Transverse colon (tissue), 4 donors: ENCODE data around the gene IFITM5. TPM values are rescaled to one million over a fixed set of nuclear protein-coding genes. Genes with fewer than 3 reads are reported as not detected.
A peak's percentile ranks its signal among the peaks of the same experiment; 100 is the strongest.

ENCODE experiments used
- DNase-seq: peaks from one replicate; pipeline ENCODE4 v3.0.0-alpha.2; 2019
- H3K27ac ChIP-seq, 4 donors: fragments of 200-600 bp; sonication (generic); 2 replicates each; pipeline ENCODE4 v1.5.1; 2016 to 2018; ENCODE audit warnings: inconsistent platforms in 4 of 4
- H3K27me3 ChIP-seq: fragments of 200-600 bp; sonication (generic); 2 replicates; pipeline ENCODE4 v1.5.1; 2017; ENCODE audit warnings: inconsistent platforms
- H3K36me3 ChIP-seq, 4 donors: fragments of 200-600 bp; sonication (generic); 2 replicates each; pipeline ENCODE4 v1.5.1; 2017 to 2019; ENCODE audit warnings: inconsistent platforms in 4 of 4
- H3K4me1 ChIP-seq, 4 donors: fragments of 200-600 bp; sonication (generic); 2 replicates each; pipeline ENCODE4 v1.5.1; 2017 to 2020; ENCODE audit warnings: inconsistent platforms in 4 of 4
- H3K4me3 ChIP-seq, 4 donors: fragments of 200-600 bp; sonication (generic); 1 replicate in 1 of 4; 2 replicates in 3 of 4; pipeline versions ENCODE4 v1.5.1 to v1.6.1; 2017 to 2019; ENCODE audit warnings: inconsistent platforms in 4 of 4
- H3K9me3 ChIP-seq, 2 donors: fragments of 200-600 bp; sonication (generic); 2 replicates each; pipeline ENCODE4 v1.5.1; 2017 to 2019; ENCODE audit warnings: inconsistent platforms in 2 of 2
- CTCF ChIP-seq, 5 experiments: fragments of 200-600 bp in 3 of 5; fragments of 450-650 bp in 2 of 5; sonication (generic) in 3 of 5; IDR thresholded peaks; 1 replicate in 2 of 5; 2 replicates in 3 of 5; pipeline ENCODE4 v1.5.1; 2016 to 2017; ENCODE audit warnings: antibody characterized with exemption in 5 of 5, inconsistent platforms in 3 of 5, mild to moderate bottlenecking in 2 of 5, moderate library complexity in 1 of 5
- EP300 ChIP-seq: sonication (generic); formaldehyde crosslinking; IDR thresholded peaks from one replicate; pipeline ENCODE4 v1.6.1; 2017; ENCODE audit warnings: antibody characterized with exemption, low read depth
- POLR2A ChIP-seq: fragments of 450-650 bp; IDR thresholded peaks from one replicate; pipeline ENCODE4 v1.6.1; 2016; ENCODE audit warnings: antibody characterized with exemption, mild to moderate bottlenecking, moderate library complexity
- POLR2AphosphoS5 ChIP-seq, 3 donors: sonication (generic); formaldehyde crosslinking; IDR thresholded peaks; one replicate each; pipeline ENCODE4 v1.6.1; 2016; ENCODE audit warnings: antibody characterized with exemption in 3 of 3
- WGBS, 2 donors: methylation state at CpG; one replicate each; pipeline ENCODE4 v1.1.5; 2018; ENCODE audit warnings: low coverage in 1 of 2; 5-methylcytosine and 5-hydroxymethylcytosine counted together
- in situ Hi-C, 4 donors: fragments of 200-750 bp; cut with MboI; loops; one replicate each; pipeline versions ENCODE4 v1.15.0 to v1.15.1; 2017; ENCODE audit warnings: low sequenced_read_pairs in 3 of 4, low pct_ligation_motif_present in 1 of 4, low pct_unique_long_range_greater_than_20kb in 1 of 4
- intact Hi-C: fragments of 100-400 bp; cut with DNase I; formaldehyde crosslinking; loops from one replicate; pipeline ENCODE4 v1.15.1; 2023; ENCODE audit warnings: low total_unique reads
- total RNA-seq, 4 donors: library from RNA; depleted of rRNA; stranded (reverse); fragments of >200 nt; gene quantifications; one replicate each; pipeline ENCODE4 v1.1.0, GENCODE V29; 2016

The IFITM5 gene
- total RNA-seq, 4 donors from 2014 or later, result not detected

GRCh38 chr11:304061-304506 lies 4.8 kb upstream of the IFITM5 start:
- TF ChIP-seq EP300 (no peak), CTCF (IDR thresholded peaks at IDR 0.05) (no peak), POLR2AphosphoS5 (IDR thresholded peaks at IDR 0.05) (no peak), POLR2A (no peak)
- Histone ChIP-seq H3K27me3 (peaks cover 15% of the 10 kb centered on the region), H3K4me1 (peaks cover under 1 to 16% (median 4%) of the 10 kb centered on the region in 4 donors), H3K9me3 (no peaks in the 10 kb centered on the region), H3K27ac (no peak overlapping the region), H3K36me3 (no peaks in the 10 kb centered on the region), H3K4me3 (no peak overlapping the region)
- intact Hi-C loops, result no loop called here
- no peak for DNase-seq
- in situ Hi-C loops, result no loop called here
- 92% methylated on average over 51 of the region's 52 CpGs; no CpG with 5 or more reads in 1 of the 2 donors for WGBS, 2 donors

GRCh38 chr11:303363-303762 lies 4.0 kb upstream of the IFITM5 start:
- no peaks in the 10 kb centered on the region for H3K36me3 ChIP-seq
- 60 to 76% methylated on average over 6 to 12 of the region's 12 CpGs for WGBS, 2 donors
- H3K4me1 ChIP-seq, result peaks cover 0 to 16% (median 3%) of the 10 kb centered on the region in 4 donors
- no peak for TF ChIP-seq POLR2AphosphoS5 (IDR thresholded peaks at IDR 0.05)
- TF ChIP-seq EP300, result no peak
- no peak for TF ChIP-seq POLR2A
- no peak for TF ChIP-seq CTCF (IDR thresholded peaks at IDR 0.05)
- in situ Hi-C loops (no loop called here), intact Hi-C loops (no loop called here)
- DNase-seq, result no peak
- no peak overlapping the region for H3K27ac ChIP-seq
- H3K9me3 ChIP-seq, result no peaks in the 10 kb centered on the region
- no peak overlapping the region for H3K4me3 ChIP-seq
- H3K27me3 ChIP-seq, result peaks cover 22% of the 10 kb centered on the region

- TF ChIP-seq EP300 (no peak), POLR2A (no peak), CTCF (IDR thresholded peaks at IDR 0.05) (no peak), POLR2AphosphoS5 (IDR thresholded peaks at IDR 0.05) (no peak)
Measured at GRCh38 chr11:299951-300735, 817 bp upstream of the IFITM5 start.

GRCh38 chr11:298406-299065 lies 790 bp downstream of the IFITM5 start:
- Histone ChIP-seq H3K9me3 (no peaks in the 10 kb centered on the region), H3K27ac (peak overlapping the region in 1 of 4 donors; percentile 23), H3K4me1 (peaks cover 0 to 12% (median 5%) of the 10 kb centered on the region in 4 donors), H3K27me3 (peaks cover 31% of the 10 kb centered on the region), H3K4me3 (no peak overlapping the region), H3K36me3 (no peaks in the 10 kb centered on the region)
- intact Hi-C loops (no loop called here), in situ Hi-C loops (no loop called here)
- WGBS, 2 donors, result 55% methylated on average over 15 of the region's 15 CpGs; no CpG with 5 or more reads in 1 of the 2 donors
- DNase-seq, result peak; percentile 14
- TF ChIP-seq EP300, result no peak
- TF ChIP-seq CTCF (IDR thresholded peaks at IDR 0.05), result no peak

More at GRCh38 chr11:299951-300735, 817 bp upstream of the IFITM5 start:
- in situ Hi-C loops (no loop called here), intact Hi-C loops (no loop called here)
- Histone ChIP-seq H3K9me3 (no peaks in the 10 kb centered on the region), H3K27ac (no peak overlapping the region), H3K4me3 (no peak overlapping the region), H3K36me3 (no peaks in the 10 kb centered on the region), H3K4me1 (peaks cover 0 to 12% (median 6%) of the 10 kb centered on the region in 4 donors), H3K27me3 (peaks cover 31% of the 10 kb centered on the region)
- WGBS, 2 donors, result 34% methylated on average over 20 of the region's 20 CpGs; no CpG with 5 or more reads in 1 of the 2 donors
- DNase-seq, result no peak
